Type B pancreatic cell (in vitro differentiated cells): ENCODE measurements around the gene ARHGEF1. TPM values are rescaled to one million over a fixed set of nuclear protein-coding genes. Genes with fewer than 3 reads are reported as not detected.

Experiments used
- DNase-seq: peaks from one replicate; pipeline ENCODE4 v3.0.0; 2021; ENCODE audit warnings: mixed read lengths; ENCODE audit not compliant: unreplicated experiment; ENCODE audit errors: extremely low spot score
- H3K27ac Mint-ChIP-seq: 2 replicates; pipeline ENCODE4 v1.8.0; 2021; ENCODE audit warnings: mild to moderate bottlenecking, mixed read lengths
- H3K27me3 Mint-ChIP-seq: 2 replicates; pipeline ENCODE4 v1.8.0; 2021; ENCODE audit warnings: mixed read lengths
- H3K36me3 Mint-ChIP-seq: 2 replicates; pipeline ENCODE4 v1.8.0; 2021; ENCODE audit warnings: mixed read lengths
- H3K4me1 Mint-ChIP-seq: one replicate; pipeline ENCODE4 v1.8.0; 2021; ENCODE audit warnings: mixed read lengths; ENCODE audit not compliant: unreplicated experiment
- H3K4me3 Mint-ChIP-seq: 2 replicates; pipeline ENCODE4 v1.8.0; 2021; ENCODE audit warnings: mild to moderate bottlenecking, mixed read lengths
- H3K9me3 Mint-ChIP-seq: 2 replicates; pipeline ENCODE4 v1.8.0; 2021; ENCODE audit warnings: mixed read lengths
- total RNA-seq: library from RNA; stranded (reverse); gene quantifications from 2 replicates; pipeline ENCODE4 v1.2.1, GENCODE V29; 2021; ENCODE audit warnings: low replicate concordance
- TF ChIP-seq, protein P1 (sequence below): fragments of 200-600 bp; sonication (generic); conservative IDR thresholded peaks from 2 replicates; pipeline ENCODE4 v1.5.0; 2021; ENCODE audit warnings: antibody characterized with exemption, mild to moderate bottlenecking

ARHGEF1 gene
- total RNA-seq, 1 donor from 2014 or later, result 58.9 TPM

DNA sequence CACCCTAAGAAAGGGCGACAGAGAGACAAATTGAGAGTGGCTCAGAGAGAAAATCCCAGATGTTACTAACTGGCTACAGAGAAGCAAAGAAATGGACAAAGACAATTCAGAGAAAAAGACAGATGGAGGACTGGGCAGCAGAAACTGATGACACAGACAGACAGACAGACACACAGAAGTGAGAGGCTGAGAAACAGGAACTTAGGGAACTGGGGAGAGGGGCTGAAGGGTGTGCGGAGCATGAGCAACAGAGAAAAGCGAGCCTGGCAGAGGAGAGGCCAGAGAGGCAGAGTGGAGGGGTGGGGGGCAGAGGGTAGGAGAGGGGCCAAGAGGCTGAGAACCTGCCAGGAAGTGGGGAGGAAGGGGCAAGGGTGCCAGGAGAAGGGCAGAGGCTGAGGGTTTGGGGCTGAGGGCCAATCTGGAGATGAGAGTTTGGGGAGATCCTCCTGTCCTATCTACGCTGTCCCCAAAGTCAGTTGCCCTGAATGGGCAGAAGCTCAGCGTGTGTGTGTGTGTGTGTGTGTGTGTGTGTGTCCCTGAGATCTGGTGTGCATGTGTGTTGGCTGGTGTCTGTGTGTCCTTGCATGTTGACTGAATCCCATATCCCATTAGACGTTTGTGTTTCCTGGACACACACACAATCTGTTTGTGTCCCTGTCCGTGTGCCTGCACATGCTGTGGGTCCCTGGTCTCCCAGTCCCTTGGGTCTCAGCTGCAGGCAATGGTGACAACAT is 50.9 kb downstream of the ARHGEF1 start:
- peak overlapping the region; percentile 8 for H3K4me3 Mint-ChIP-seq
- no peaks in the 10 kb centered on the region for H3K9me3 Mint-ChIP-seq
- no peak overlapping the region for H3K27ac Mint-ChIP-seq
- H3K4me1 Mint-ChIP-seq, result peaks cover 16% of the 10 kb centered on the region
- no peak for DNase-seq
- TF ChIP-seq, protein P1, sequence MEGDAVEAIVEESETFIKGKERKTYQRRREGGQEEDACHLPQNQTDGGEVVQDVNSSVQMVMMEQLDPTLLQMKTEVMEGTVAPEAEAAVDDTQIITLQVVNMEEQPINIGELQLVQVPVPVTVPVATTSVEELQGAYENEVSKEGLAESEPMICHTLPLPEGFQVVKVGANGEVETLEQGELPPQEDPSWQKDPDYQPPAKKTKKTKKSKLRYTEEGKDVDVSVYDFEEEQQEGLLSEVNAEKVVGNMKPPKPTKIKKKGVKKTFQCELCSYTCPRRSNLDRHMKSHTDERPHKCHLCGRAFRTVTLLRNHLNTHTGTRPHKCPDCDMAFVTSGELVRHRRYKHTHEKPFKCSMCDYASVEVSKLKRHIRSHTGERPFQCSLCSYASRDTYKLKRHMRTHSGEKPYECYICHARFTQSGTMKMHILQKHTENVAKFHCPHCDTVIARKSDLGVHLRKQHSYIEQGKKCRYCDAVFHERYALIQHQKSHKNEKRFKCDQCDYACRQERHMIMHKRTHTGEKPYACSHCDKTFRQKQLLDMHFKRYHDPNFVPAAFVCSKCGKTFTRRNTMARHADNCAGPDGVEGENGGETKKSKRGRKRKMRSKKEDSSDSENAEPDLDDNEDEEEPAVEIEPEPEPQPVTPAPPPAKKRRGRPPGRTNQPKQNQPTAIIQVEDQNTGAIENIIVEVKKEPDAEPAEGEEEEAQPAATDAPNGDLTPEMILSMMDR, result no peak
- H3K36me3 Mint-ChIP-seq, result no peaks in the 10 kb centered on the region
- H3K27me3 Mint-ChIP-seq, result peaks cover 89% of the 10 kb centered on the region

DNA sequence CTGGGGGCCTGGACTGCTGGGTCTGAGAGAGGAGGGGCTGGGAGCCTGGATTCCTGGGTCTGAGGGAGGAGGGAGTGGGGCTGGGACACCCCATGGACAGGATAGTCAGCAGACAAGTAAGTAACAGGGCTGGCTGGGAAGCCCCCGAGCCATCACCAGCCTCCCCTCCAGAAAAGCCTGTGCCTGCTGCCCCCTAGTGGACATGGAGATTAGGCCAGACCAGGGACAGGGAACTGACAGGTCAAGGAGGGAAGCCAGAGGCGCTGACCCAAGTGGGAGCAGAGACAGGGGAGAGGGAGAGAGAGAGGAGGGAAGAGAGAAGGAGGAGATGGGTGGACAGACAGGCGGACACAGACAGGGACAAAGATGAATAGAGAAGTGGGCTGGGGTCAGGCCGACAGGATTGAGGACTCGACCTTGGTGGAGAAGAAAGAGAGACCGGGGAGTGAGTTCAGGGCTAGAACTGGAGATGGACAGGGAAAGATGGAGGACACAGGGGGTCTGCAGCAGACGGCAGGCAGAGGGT is 51.9 kb downstream of the ARHGEF1 start:
- TF ChIP-seq, protein P1, result peak; percentile 90
- DNase-seq, result peak; percentile 84
- H3K27me3 Mint-ChIP-seq, result peaks cover 78% of the 10 kb centered on the region
- H3K27ac Mint-ChIP-seq, result no peak overlapping the region
- H3K4me3 Mint-ChIP-seq, result no peak overlapping the region
- peaks cover 12% of the 10 kb centered on the region for H3K4me1 Mint-ChIP-seq
- H3K36me3 Mint-ChIP-seq, result no peaks in the 10 kb centered on the region
- H3K9me3 Mint-ChIP-seq, result no peaks in the 10 kb centered on the region

DNA sequence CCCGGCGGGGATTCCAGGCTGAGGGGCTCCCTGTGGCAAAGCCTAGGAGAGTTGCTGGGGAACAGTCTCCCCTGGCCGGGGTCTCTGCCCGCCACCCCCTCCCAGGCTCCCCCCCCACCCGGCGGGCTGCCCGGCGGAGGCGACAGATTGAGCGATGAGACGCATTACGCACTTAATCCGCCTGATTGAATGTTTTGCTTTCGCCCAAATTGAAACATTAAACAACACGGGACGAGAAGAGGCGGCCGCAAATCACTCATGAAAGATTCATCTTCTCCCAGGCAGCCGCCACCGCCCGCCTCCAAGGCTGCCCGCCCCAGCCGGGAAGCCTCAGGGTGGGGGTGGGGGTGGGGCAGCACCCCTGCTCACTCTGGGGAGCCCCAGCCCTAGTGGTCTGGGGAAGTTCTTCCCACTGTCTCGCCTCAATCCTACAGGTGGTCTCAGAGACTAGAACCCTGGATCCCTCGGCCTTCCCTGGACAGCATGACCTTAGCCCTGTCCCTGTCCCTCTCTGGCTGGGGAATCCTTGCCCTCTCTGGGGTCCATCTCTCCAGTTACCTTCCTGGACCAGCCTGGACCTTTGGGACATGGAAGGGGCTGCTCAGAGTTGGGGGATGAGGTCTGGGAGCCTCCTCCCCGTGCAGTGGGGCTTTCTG is 52.9 kb downstream of the ARHGEF1 start:
- no peak overlapping the region for H3K4me3 Mint-ChIP-seq
- no peak overlapping the region for H3K27ac Mint-ChIP-seq
- DNase-seq, result no peak
- peaks cover 12% of the 10 kb centered on the region for H3K4me1 Mint-ChIP-seq
- TF ChIP-seq, protein P1, result no peak
- peaks cover 72% of the 10 kb centered on the region for H3K27me3 Mint-ChIP-seq
- H3K9me3 Mint-ChIP-seq, result no peaks in the 10 kb centered on the region
- H3K36me3 Mint-ChIP-seq, result no peaks in the 10 kb centered on the region

DNA sequence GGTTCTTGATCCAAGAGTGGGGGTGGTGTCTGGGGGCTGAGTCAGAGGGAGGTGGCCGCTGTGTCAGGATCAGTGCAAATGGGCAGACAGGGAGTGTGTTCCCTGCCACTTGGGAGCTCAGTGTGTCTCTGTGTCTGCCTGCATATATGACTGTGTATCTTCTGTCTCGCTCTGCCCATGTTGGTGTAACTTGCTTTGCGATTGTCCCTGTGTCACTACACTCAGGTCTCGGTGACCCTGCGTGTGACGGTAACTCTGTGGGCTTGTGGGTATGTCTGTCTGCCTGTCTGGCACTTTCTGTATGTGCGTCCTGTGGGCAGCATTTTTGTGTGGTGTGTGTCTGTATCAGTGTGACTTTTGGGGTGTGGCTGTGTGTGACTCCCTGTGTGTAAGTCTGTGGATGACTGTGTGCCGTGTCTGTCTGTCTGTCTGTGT is 53.4 kb downstream of the ARHGEF1 start:
- peaks cover 71% of the 10 kb centered on the region for H3K27me3 Mint-ChIP-seq
- TF ChIP-seq, protein P1, result no peak
- H3K36me3 Mint-ChIP-seq, result no peaks in the 10 kb centered on the region
- H3K4me1 Mint-ChIP-seq, result peaks cover 12% of the 10 kb centered on the region
- no peaks in the 10 kb centered on the region for H3K9me3 Mint-ChIP-seq
- peak overlapping the region; percentile 1 for H3K27ac Mint-ChIP-seq
- H3K4me3 Mint-ChIP-seq, result no peak overlapping the region
- DNase-seq, result no peak

DNA sequence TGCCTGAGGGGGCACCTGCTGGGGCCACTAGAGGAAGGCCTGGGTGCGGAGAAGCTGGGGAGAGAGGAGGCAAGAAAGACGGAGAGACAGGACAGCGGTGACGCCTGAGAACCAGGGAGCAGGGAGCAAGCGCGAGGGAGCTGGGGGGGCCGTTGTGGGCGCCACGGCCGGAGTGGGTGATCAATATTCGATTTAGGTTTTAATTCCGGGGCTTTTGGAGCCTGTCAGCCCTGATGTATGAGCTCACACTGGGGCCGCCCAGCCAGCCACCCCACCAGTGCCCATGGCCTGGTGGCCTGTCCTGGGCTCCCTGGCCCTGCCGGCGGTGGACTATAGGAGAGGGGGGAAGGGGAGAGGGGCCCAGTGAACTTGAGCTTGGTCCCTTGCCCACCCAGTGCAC is 54.0 kb downstream of the ARHGEF1 start:
- no peak overlapping the region for H3K27ac Mint-ChIP-seq
- no peaks in the 10 kb centered on the region for H3K9me3 Mint-ChIP-seq
- DNase-seq, result no peak
- peaks cover 12% of the 10 kb centered on the region for H3K4me1 Mint-ChIP-seq
- peaks cover 70% of the 10 kb centered on the region for H3K27me3 Mint-ChIP-seq
- H3K36me3 Mint-ChIP-seq, result no peaks in the 10 kb centered on the region
- TF ChIP-seq, protein P1, result no peak
- H3K4me3 Mint-ChIP-seq, result no peak overlapping the region
